DOHH2 (cell line): ENCODE measurements around the gene KIRREL3.

Source experiments
- H3F3A ChIP-seq: fragments of 200-600 bp; sonication (generic), shearing (Covaris generic); 2 replicates; pipeline ENCODE4 v1.6.0; 2016; ENCODE audit warnings: antibody characterized with exemption, mild to moderate bottlenecking; ENCODE audit not compliant: control insufficient read depth, insufficient read depth
- H3K27ac ChIP-seq: fragments of 200-600 bp; sonication (generic); 2 replicates; pipeline ENCODE4 v1.5.1; 2014; ENCODE audit warnings: low read depth, mild to moderate bottlenecking, low read length, moderate library complexity
- H3K27me3 ChIP-seq: fragments of 200-600 bp; sonication (generic); 2 replicates; pipeline ENCODE4 v1.6.1; 2014; ENCODE audit warnings: mild to moderate bottlenecking, low read length, mixed read lengths; ENCODE audit not compliant: control insufficient read depth
- H3K36me3 ChIP-seq: fragments of 200-600 bp; sonication (generic); 2 replicates; pipeline ENCODE4 v1.6.1; 2014; ENCODE audit warnings: mild to moderate bottlenecking, low read length, moderate library complexity, mixed read lengths; ENCODE audit not compliant: control insufficient read depth
- H3K4me1 ChIP-seq: fragments of 200-600 bp; sonication (generic); 2 replicates; pipeline ENCODE4 v1.6.1; 2014; ENCODE audit warnings: mild to moderate bottlenecking, low read length, mixed read lengths; ENCODE audit not compliant: control insufficient read depth
- H3K4me2 ChIP-seq: fragments of 200-600 bp; sonication (generic); 2 replicates; pipeline ENCODE4 v1.6.0; 2014; ENCODE audit warnings: mild to moderate bottlenecking, low read length, moderate library complexity
- H3K4me3 ChIP-seq: fragments of 200-600 bp; sonication (generic); 2 replicates; pipeline ENCODE4 v1.5.1; 2014; ENCODE audit warnings: mild to moderate bottlenecking, low read length, mixed read lengths
- H3K79me2 ChIP-seq: fragments of 200-600 bp; sonication (generic); 2 replicates; pipeline ENCODE4 v1.6.1; 2014; ENCODE audit warnings: mild to moderate bottlenecking, low read length, mixed read lengths; ENCODE audit not compliant: control insufficient read depth
- H3K9me2 ChIP-seq: fragments of 200-600 bp; sonication (generic); replicated peaks from 2 replicates; pipeline ENCODE4 v1.6.1; 2014; ENCODE audit warnings: mild to moderate bottlenecking, low read length, mixed read lengths; ENCODE audit not compliant: control insufficient read depth
- H3K9me3 ChIP-seq: fragments of 200-600 bp; sonication (generic); 2 replicates; pipeline ENCODE4 v1.6.1; 2014; ENCODE audit warnings: antibody characterized with exemption, low read length, mixed read lengths; ENCODE audit not compliant: control insufficient read depth, insufficient read depth
- H4K20me1 ChIP-seq: fragments of 200-600 bp; sonication (generic); 2 replicates; pipeline ENCODE4 v1.6.0; 2014; ENCODE audit warnings: low read depth, mild to moderate bottlenecking, antibody characterized with exemption, low read length, moderate library complexity; ENCODE audit not compliant: control insufficient read depth, insufficient read depth
- CTCF ChIP-seq: fragments of 200-600 bp; sonication (generic); IDR thresholded peaks from one replicate; pipeline ENCODE4 v1.5.1; 2014; ENCODE audit warnings: antibody characterized with exemption, mild to moderate bottlenecking, low read depth, low read length; ENCODE audit not compliant: poor library complexity, severe bottlenecking
- EZH2phosphoT487 ChIP-seq: fragments of 200-600 bp; sonication (generic); IDR thresholded peaks from 2 replicates; pipeline ENCODE4 v1.6.1; 2017; ENCODE audit warnings: borderline replicate concordance, mild to moderate bottlenecking, antibody characterized with exemption, low read length, moderate library complexity, mixed read lengths

Gene KIRREL3

GRCh38 chr11:126949066-126949891 is 51.3 kb downstream of the KIRREL3 start:
- TF ChIP-seq EZH2phosphoT487 (no peak), CTCF (no peak)
- Histone ChIP-seq H3K9me2 (no peaks in the 10 kb centered on the region), H3K4me1 (no peaks in the 10 kb centered on the region), H3K27ac (no peak overlapping the region), H4K20me1 (no peaks in the 10 kb centered on the region), H3F3A (no peaks in the 10 kb centered on the region), H3K4me3 (no peak overlapping the region), H3K4me2 (no peak overlapping the region), H3K9me3 (no peaks in the 10 kb centered on the region), H3K36me3 (no peaks in the 10 kb centered on the region), H3K79me2 (no peaks in the 10 kb centered on the region), H3K27me3 (no peaks in the 10 kb centered on the region)

- no peaks in the 10 kb centered on the region for H3K4me1 ChIP-seq
- no peaks in the 10 kb centered on the region for H4K20me1 ChIP-seq
- H3K27me3 ChIP-seq = no peaks in the 10 kb centered on the region
- no peaks in the 10 kb centered on the region for H3F3A ChIP-seq
- no peaks in the 10 kb centered on the region for H3K9me2 ChIP-seq
- no peak overlapping the region for H3K27ac ChIP-seq
- no peaks in the 10 kb centered on the region for H3K79me2 ChIP-seq
- no peaks in the 10 kb centered on the region for H3K36me3 ChIP-seq
- H3K9me3 ChIP-seq = no peaks in the 10 kb centered on the region
- H3K4me2 ChIP-seq = no peak overlapping the region
- TF ChIP-seq EZH2phosphoT487 (no peak), CTCF (no peak)
- H3K4me3 ChIP-seq = no peak overlapping the region
These were observed 52.0 kb downstream of the KIRREL3 start for GRCh38 chr11:126948563-126948962.

GRCh38 chr11:126945319-126945718 is 55.3 kb downstream of the KIRREL3 start:
- no peaks in the 10 kb centered on the region for H3K4me1 ChIP-seq
- TF ChIP-seq EZH2phosphoT487 = no peak
- no peak for TF ChIP-seq CTCF
- H3K36me3 ChIP-seq = no peaks in the 10 kb centered on the region
- no peak overlapping the region for H3K4me2 ChIP-seq
- no peaks in the 10 kb centered on the region for H3K27me3 ChIP-seq
- no peaks in the 10 kb centered on the region for H3K79me2 ChIP-seq
- no peaks in the 10 kb centered on the region for H3K9me3 ChIP-seq
- H3K9me2 ChIP-seq = no peaks in the 10 kb centered on the region
- no peak overlapping the region for H3K27ac ChIP-seq
- H3F3A ChIP-seq = no peaks in the 10 kb centered on the region
- H4K20me1 ChIP-seq = no peaks in the 10 kb centered on the region
- H3K4me3 ChIP-seq = no peak overlapping the region
